ENCODE results near the gene NT5M.

NT5M gene

GRCh38 chr17:17345686-17346427 is 42.7 kb downstream of the NT5M start:
- Histone ChIP-seq H3K36me3 (ENCODE audit: control insufficient read depth, insufficient read depth, low read length, severe bottlenecking) (no peaks in the 10 kb centered on the region), H3K9ac (ENCODE audit: low read length) (no peak overlapping the region), H3K4me1 (ENCODE audit: control insufficient read depth, insufficient read depth, low read length) (peaks cover 17% of the 10 kb centered on the region), H3K4me3 (ENCODE audit: low read length) (no peak overlapping the region), H3K9me3 (ENCODE audit: control insufficient read depth, low read length) (no peaks in the 10 kb centered on the region), H3K27me3 (replicated peaks; ENCODE audit: control insufficient read depth, insufficient read depth, low read length) (no peaks in the 10 kb centered on the region)
- no peak for DNase-seq (ENCODE audit: low read depth)

GRCh38 chr17:17346428-17347233 is 43.5 kb downstream of the NT5M start:
- H3K4me1 ChIP-seq (ENCODE audit: control insufficient read depth, insufficient read depth, low read length) = peaks cover 17% of the 10 kb centered on the region
- no peaks in the 10 kb centered on the region for H3K27me3 ChIP-seq (replicated peaks; ENCODE audit: control insufficient read depth, insufficient read depth, low read length)
- no peaks in the 10 kb centered on the region for H3K36me3 ChIP-seq (ENCODE audit: control insufficient read depth, insufficient read depth, low read length, severe bottlenecking)
- no peak overlapping the region for H3K9ac ChIP-seq (ENCODE audit: low read length)
- H3K9me3 ChIP-seq (ENCODE audit: control insufficient read depth, low read length) = no peaks in the 10 kb centered on the region
- no peak overlapping the region for H3K4me3 ChIP-seq (ENCODE audit: low read length)
- no peak for DNase-seq (ENCODE audit: low read depth)

GRCh38 chr17:17347234-17347955 is 44.2 kb downstream of the NT5M start:
- DNase-seq (ENCODE audit: low read depth) = no peak

GRCh38 chr17:17347956-17348871 is 45.0 kb downstream of the NT5M start:
- H3K9me3 ChIP-seq (ENCODE audit: control insufficient read depth, low read length) = no peaks in the 10 kb centered on the region
- H3K36me3 ChIP-seq (ENCODE audit: control insufficient read depth, insufficient read depth, low read length, severe bottlenecking) = no peaks in the 10 kb centered on the region
- peaks cover 24% of the 10 kb centered on the region for H3K4me1 ChIP-seq (ENCODE audit: control insufficient read depth, insufficient read depth, low read length)
- H3K4me3 ChIP-seq (ENCODE audit: low read length) = no peak overlapping the region
- no peaks in the 10 kb centered on the region for H3K27me3 ChIP-seq (replicated peaks; ENCODE audit: control insufficient read depth, insufficient read depth, low read length)
- H3K9ac ChIP-seq (ENCODE audit: low read length) = no peak overlapping the region
- DNase-seq (ENCODE audit: low read depth) = no peak

More at GRCh38 chr17:17347234-17347955, 44.2 kb downstream of the NT5M start:
- no peaks in the 10 kb centered on the region for H3K9me3 ChIP-seq (ENCODE audit: control insufficient read depth, low read length)
- no peak overlapping the region for H3K9ac ChIP-seq (ENCODE audit: low read length)
- H3K4me1 ChIP-seq (ENCODE audit: control insufficient read depth, insufficient read depth, low read length) = peaks cover 24% of the 10 kb centered on the region
- no peak overlapping the region for H3K4me3 ChIP-seq (ENCODE audit: low read length)
- H3K36me3 ChIP-seq (ENCODE audit: control insufficient read depth, insufficient read depth, low read length, severe bottlenecking) = no peaks in the 10 kb centered on the region
- no peaks in the 10 kb centered on the region for H3K27me3 ChIP-seq (replicated peaks; ENCODE audit: control insufficient read depth, insufficient read depth, low read length)

- DNase-seq (ENCODE audit: low read depth) = peak; percentile 39
- Histone ChIP-seq H3K9me3 (ENCODE audit: control insufficient read depth, low read length) (no peaks in the 10 kb centered on the region), H3K36me3 (ENCODE audit: control insufficient read depth, insufficient read depth, low read length, severe bottlenecking) (no peaks in the 10 kb centered on the region), H3K9ac (ENCODE audit: low read length) (no peak overlapping the region), H3K4me1 (ENCODE audit: control insufficient read depth, insufficient read depth, low read length) (peaks cover 24% of the 10 kb centered on the region), H3K27me3 (replicated peaks; ENCODE audit: control insufficient read depth, insufficient read depth, low read length) (no peaks in the 10 kb centered on the region), H3K4me3 (ENCODE audit: low read length) (no peak overlapping the region)
Measured at GRCh38 chr17:17348872-17349723, 45.9 kb downstream of the NT5M start.

- H3K9me3 ChIP-seq (ENCODE audit: control insufficient read depth, low read length) = no peaks in the 10 kb centered on the region
- H3K4me3 ChIP-seq (ENCODE audit: low read length) = no peak overlapping the region
- H3K36me3 ChIP-seq (ENCODE audit: control insufficient read depth, insufficient read depth, low read length, severe bottlenecking) = no peaks in the 10 kb centered on the region
- peaks cover 24% of the 10 kb centered on the region for H3K4me1 ChIP-seq (ENCODE audit: control insufficient read depth, insufficient read depth, low read length)
- no peak overlapping the region for H3K9ac ChIP-seq (ENCODE audit: low read length)
- H3K27me3 ChIP-seq (replicated peaks; ENCODE audit: control insufficient read depth, insufficient read depth, low read length) = no peaks in the 10 kb centered on the region
- DNase-seq (ENCODE audit: low read depth) = no peak
Measured at GRCh38 chr17:17349724-17350106, 46.5 kb downstream of the NT5M start.

- Histone ChIP-seq H3K36me3 (ENCODE audit: control insufficient read depth, insufficient read depth, low read length, severe bottlenecking) (no peaks in the 10 kb centered on the region), H3K9me3 (ENCODE audit: control insufficient read depth, low read length) (no peaks in the 10 kb centered on the region), H3K9ac (ENCODE audit: low read length) (no peak overlapping the region), H3K4me3 (ENCODE audit: low read length) (no peak overlapping the region), H3K27me3 (replicated peaks; ENCODE audit: control insufficient read depth, insufficient read depth, low read length) (no peaks in the 10 kb centered on the region), H3K4me1 (ENCODE audit: control insufficient read depth, insufficient read depth, low read length) (peaks cover 32% of the 10 kb centered on the region)
- peak; percentile 69 for DNase-seq (ENCODE audit: low read depth)
Measured at GRCh38 chr17:17350491-17351355, 47.5 kb downstream of the NT5M start.

GRCh38 chr17:17351356-17351891 is 48.3 kb downstream of the NT5M start:
- Histone ChIP-seq H3K36me3 (ENCODE audit: control insufficient read depth, insufficient read depth, low read length, severe bottlenecking) (no peaks in the 10 kb centered on the region), H3K4me1 (ENCODE audit: control insufficient read depth, insufficient read depth, low read length) (peaks cover 34% of the 10 kb centered on the region), H3K9ac (ENCODE audit: low read length) (no peak overlapping the region), H3K9me3 (ENCODE audit: control insufficient read depth, low read length) (no peaks in the 10 kb centered on the region), H3K4me3 (ENCODE audit: low read length) (no peak overlapping the region), H3K27me3 (replicated peaks; ENCODE audit: control insufficient read depth, insufficient read depth, low read length) (no peaks in the 10 kb centered on the region)
- DNase-seq (ENCODE audit: low read depth) = no peak

GRCh38 chr17:17351901-17352781 is 49.0 kb downstream of the NT5M start:
- Histone ChIP-seq H3K9me3 (ENCODE audit: control insufficient read depth, low read length) (no peaks in the 10 kb centered on the region), H3K4me1 (ENCODE audit: control insufficient read depth, insufficient read depth, low read length) (peaks cover 34% of the 10 kb centered on the region), H3K27me3 (replicated peaks; ENCODE audit: control insufficient read depth, insufficient read depth, low read length) (no peaks in the 10 kb centered on the region), H3K4me3 (ENCODE audit: low read length) (no peak overlapping the region), H3K36me3 (ENCODE audit: control insufficient read depth, insufficient read depth, low read length, severe bottlenecking) (no peaks in the 10 kb centered on the region), H3K9ac (ENCODE audit: low read length) (no peak overlapping the region)
- no peak for DNase-seq (ENCODE audit: low read depth)

All from adipocyte (in vitro differentiated cells).